Measurements from ENCODE around the gene MTSS2.
A peak's percentile ranks its signal among the peaks of the same experiment; 100 is the strongest.

MTSS2 gene

DNA sequence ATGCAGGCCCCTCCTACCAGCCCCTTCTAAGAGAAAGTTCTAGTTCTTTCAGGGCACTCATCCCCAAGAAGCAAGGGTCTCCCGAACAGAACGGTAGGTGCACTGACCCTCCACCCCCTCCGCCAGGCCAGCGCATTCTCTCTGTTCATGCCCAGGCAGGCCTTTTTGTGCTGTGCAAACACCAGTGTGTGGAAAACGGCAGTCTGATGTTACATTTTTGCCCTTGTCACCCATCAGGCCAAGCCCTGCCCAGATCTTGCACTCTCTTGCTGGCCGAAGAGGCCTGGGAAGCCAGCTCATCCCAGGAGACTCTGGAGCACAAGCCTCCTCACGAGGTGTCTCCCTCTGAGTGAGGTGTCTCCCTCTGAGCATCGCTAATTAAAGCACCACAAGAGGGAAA lies 16.1 kb upstream of the MTSS2 start:
- DNase-seq (ENCODE audit: low spot score in 2 of 2) (no peak), ATAC-seq (replicated peaks; ENCODE audit: extremely low read depth, poor library complexity, severe bottlenecking) (no peak)
- Mint-ChIP-seq H3K36me3 (ENCODE audit: insufficient read depth) (peaks cover 5% of the 10 kb centered on the region), H3K4me1 (peaks cover 15% of the 10 kb centered on the region), H3K9me3 (no peaks in the 10 kb centered on the region), H3K27me3 (no peaks in the 10 kb centered on the region), H3K27ac (ENCODE audit: low read depth) (peak overlapping the region; percentile 75), H3K4me3 (no peak overlapping the region)

- peaks cover 19% of the 10 kb centered on the region for H3K4me1 Mint-ChIP-seq
- DNase-seq (ENCODE audit: low spot score in 2 of 2) = no peak
- no peaks in the 10 kb centered on the region for H3K27me3 Mint-ChIP-seq
- H3K9me3 Mint-ChIP-seq = no peaks in the 10 kb centered on the region
- H3K4me3 Mint-ChIP-seq = no peak overlapping the region
- H3K36me3 Mint-ChIP-seq (ENCODE audit: insufficient read depth) = peaks cover 5% of the 10 kb centered on the region
- peak overlapping the region; percentile 75 for H3K27ac Mint-ChIP-seq (ENCODE audit: low read depth)
- no peak for ATAC-seq (replicated peaks; ENCODE audit: extremely low read depth, poor library complexity, severe bottlenecking)
Measured at GRCh38 chr16:70701596-70701995, 15.7 kb upstream of the MTSS2 start.

DNA sequence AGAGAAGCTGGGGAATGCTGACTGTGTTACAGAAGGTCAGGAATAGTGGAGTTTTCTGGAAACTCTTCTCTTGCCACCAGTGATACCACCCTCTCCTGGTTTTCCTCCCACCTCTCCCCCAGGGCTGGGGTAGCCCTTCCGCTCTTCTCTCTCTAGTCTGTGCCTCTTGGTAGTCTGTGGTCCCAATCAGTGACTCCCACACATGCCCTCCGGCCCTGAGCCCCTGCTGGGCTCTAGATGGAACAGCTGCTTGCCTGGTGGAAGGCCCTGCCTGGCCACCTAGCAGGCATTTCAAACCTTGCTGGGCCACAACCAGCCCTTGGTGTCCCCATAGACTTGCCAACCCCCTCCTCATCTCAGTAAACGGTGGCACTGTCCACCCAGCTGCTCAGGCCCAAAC lies 15.2 kb upstream of the MTSS2 start:
- Mint-ChIP-seq H3K27me3 (no peaks in the 10 kb centered on the region), H3K27ac (ENCODE audit: low read depth) (no peak overlapping the region), H3K4me1 (peaks cover 21% of the 10 kb centered on the region), H3K36me3 (ENCODE audit: insufficient read depth) (peaks cover 3% of the 10 kb centered on the region), H3K4me3 (no peak overlapping the region), H3K9me3 (no peaks in the 10 kb centered on the region)
- ATAC-seq (replicated peaks; ENCODE audit: extremely low read depth, poor library complexity, severe bottlenecking) = no peak
- no peak for DNase-seq (ENCODE audit: low spot score in 2 of 2)

DNA sequence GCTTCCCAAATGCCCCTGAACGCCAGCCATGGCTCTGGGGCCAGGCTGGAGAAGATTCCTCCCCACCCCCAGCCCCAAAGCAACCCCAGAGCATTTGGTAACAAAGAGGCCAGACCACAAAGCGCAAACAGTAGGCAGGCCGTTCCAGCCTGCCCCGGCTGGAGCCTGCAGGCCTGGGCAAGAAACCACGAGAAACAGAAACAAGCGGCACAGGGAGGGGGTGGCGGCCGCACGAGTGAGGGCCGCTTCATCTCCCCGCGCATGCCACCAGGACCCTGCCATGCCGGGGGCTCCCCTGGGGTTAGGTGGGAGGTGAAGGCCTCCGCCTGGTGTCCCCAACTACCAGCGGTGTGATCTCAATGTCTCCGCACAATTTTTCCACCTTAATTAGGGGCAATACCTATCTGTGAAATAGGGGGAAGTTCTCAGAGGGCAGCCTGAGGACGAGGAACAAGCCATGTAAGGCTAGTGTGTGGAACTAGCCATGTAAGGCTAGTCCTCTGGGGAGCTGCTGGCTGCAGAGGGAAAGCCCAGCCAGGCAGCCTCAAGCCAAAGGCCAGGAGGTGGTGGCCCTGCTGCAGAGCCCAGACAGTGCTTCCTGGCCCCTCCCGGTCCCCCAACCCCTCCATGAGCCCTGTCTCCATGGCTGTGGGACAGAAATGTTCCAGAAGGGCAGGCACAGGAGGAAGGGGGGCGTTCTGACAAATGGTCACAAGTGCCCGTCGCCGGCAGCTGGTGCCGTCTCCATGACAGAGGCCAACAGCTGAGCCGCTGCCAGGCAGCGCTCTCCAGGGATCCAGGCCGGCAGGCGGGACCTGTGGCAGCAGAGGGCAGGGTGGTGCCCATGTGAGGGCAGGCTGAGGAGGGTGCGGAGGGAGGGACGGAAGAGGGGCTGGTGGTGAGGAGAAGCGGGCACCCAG lies 14.5 kb upstream of the MTSS2 start:
- Mint-ChIP-seq H3K27me3 (no peaks in the 10 kb centered on the region), H3K4me3 (no peak overlapping the region), H3K9me3 (no peaks in the 10 kb centered on the region), H3K27ac (ENCODE audit: low read depth) (peak overlapping the region; percentile 72), H3K36me3 (ENCODE audit: insufficient read depth) (peaks cover 3% of the 10 kb centered on the region), H3K4me1 (peaks cover 27% of the 10 kb centered on the region)
- DNase-seq (ENCODE audit: low spot score in 2 of 2) (no peak), ATAC-seq (replicated peaks; ENCODE audit: extremely low read depth, poor library complexity, severe bottlenecking) (no peak)

DNA sequence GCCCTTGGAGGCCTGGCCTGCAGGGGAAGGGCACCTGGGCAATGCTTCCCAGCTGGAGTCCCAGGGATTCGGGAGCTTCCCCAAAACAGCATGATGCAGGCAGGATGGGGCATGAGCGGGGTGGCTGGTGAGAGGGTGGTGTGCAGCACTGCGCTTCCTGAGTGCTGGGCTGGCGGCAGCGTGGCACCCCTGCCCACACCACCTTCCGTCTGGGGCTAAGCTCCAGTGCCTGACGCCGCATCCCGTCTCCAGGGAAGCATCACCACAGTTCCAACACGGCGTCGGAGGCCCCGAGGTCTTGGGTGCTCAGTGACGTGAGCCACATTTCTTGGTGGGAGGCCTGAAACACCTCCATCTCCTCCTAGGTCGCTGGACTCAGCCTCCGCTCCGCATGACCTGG lies 13.8 kb upstream of the MTSS2 start:
- ATAC-seq (replicated peaks; ENCODE audit: extremely low read depth, poor library complexity, severe bottlenecking) (no peak), DNase-seq (ENCODE audit: low spot score in 2 of 2) (no peak)
- Mint-ChIP-seq H3K27ac (ENCODE audit: low read depth) (peak overlapping the region; percentile 72), H3K27me3 (no peaks in the 10 kb centered on the region), H3K4me3 (no peak overlapping the region), H3K9me3 (no peaks in the 10 kb centered on the region), H3K4me1 (peaks cover 30% of the 10 kb centered on the region), H3K36me3 (ENCODE audit: insufficient read depth) (peaks cover 6% of the 10 kb centered on the region)

- peaks cover 7% of the 10 kb centered on the region for H3K36me3 Mint-ChIP-seq (ENCODE audit: insufficient read depth)
- H3K4me1 Mint-ChIP-seq = peaks cover 30% of the 10 kb centered on the region
- DNase-seq (ENCODE audit: low spot score in 2 of 2) = no peak
- no peak overlapping the region for H3K4me3 Mint-ChIP-seq
- ATAC-seq (replicated peaks; ENCODE audit: extremely low read depth, poor library complexity, severe bottlenecking) = no peak
- H3K27ac Mint-ChIP-seq (ENCODE audit: low read depth) = no peak overlapping the region
- no peaks in the 10 kb centered on the region for H3K9me3 Mint-ChIP-seq
- no peaks in the 10 kb centered on the region for H3K27me3 Mint-ChIP-seq
Measured at GRCh38 chr16:70698901-70699300, 13.0 kb upstream of the MTSS2 start.

DNA sequence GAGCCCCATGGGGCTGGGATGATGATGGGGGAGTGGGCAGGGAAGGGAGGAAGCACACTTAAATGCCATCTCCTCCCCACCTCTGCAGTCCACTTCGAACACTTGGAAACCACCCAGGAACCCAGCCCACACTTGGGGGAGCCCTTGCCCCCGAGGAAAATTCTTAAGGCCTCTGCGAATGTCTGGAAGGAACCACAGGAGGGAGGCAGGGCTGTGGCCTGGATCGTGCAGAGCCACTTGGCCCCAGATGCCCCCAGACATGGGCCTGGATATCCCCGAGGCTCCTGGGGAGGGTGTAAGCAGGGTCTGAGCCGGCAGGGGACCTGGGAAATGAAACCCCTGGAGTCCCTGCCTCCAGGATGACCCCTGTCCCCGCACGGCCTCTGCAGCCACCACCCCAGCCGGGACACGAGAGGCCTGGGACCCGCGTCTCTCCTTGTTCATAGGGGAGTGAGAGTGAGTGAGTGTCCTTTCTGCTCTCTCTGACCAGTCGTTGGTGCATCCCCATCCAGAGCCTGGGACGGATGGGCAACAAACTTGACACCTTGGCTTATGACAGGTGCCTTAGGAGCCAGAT lies 11.8 kb upstream of the MTSS2 start:
- Mint-ChIP-seq H3K36me3 (ENCODE audit: insufficient read depth) (peaks cover 7% of the 10 kb centered on the region), H3K9me3 (no peaks in the 10 kb centered on the region), H3K27me3 (no peaks in the 10 kb centered on the region), H3K4me1 (peaks cover 30% of the 10 kb centered on the region), H3K4me3 (no peak overlapping the region), H3K27ac (ENCODE audit: low read depth) (no peak overlapping the region)
- no peak for DNase-seq (ENCODE audit: low spot score in 2 of 2)
- no peak for ATAC-seq (replicated peaks; ENCODE audit: extremely low read depth, poor library complexity, severe bottlenecking)

DNA sequence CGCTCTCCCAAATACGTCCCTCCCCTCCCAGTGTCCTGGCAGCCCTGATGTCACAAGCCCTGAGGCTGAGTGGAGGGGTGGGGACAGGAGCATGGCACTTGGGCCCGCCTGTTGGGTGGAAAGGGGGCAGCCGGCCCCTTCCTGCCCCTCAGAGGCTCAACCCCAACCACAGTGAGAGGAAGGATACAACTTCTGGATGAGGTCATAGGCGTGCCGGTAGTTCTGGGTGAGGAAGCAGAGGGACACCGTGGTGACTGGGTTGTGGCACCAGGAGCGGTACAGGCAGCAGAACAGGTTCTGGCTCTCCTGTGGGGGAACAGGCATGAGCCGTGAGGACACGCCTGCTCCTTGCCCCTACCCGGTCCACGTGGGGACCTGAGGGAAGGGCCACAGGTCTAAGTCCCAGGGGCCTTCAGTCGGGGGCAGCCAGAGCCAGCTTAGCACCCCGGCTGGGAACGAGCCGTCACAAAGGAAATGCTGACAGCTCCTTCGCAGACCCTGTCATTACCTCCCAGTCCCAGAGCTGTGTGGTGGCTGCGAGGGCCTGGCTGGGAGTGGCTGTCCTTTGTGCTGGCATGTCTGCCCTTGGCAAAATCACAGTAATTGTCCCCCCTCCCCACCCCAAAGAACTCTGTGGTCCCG lies 11.2 kb upstream of the MTSS2 start:
- Mint-ChIP-seq H3K4me1 (peaks cover 28% of the 10 kb centered on the region), H3K27ac (ENCODE audit: low read depth) (no peak overlapping the region), H3K9me3 (no peaks in the 10 kb centered on the region), H3K4me3 (no peak overlapping the region), H3K36me3 (ENCODE audit: insufficient read depth) (peaks cover 7% of the 10 kb centered on the region), H3K27me3 (no peaks in the 10 kb centered on the region)
- ATAC-seq (replicated peaks; ENCODE audit: extremely low read depth, poor library complexity, severe bottlenecking) (no peak), DNase-seq (ENCODE audit: low spot score in 2 of 2) (no peak)

DNA sequence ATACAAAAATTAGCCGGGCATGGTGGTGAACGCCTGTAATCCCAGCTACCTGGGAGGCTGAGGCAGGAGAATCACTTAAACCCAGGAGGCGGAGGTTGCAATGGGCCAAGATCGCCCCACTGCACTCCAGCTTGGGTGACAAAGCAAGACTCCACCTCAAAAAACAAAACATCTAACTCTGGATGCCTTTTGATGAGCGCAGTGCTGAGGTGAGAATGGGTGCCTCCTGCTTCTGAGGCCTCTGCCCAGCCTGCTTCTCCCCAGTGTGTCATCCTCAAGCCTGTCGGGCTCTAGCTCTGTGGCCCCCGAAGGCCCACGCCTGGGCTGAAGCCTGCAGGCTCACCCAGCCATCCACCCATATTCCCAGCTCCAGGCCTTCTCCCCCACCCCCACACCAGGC lies 10.5 kb upstream of the MTSS2 start:
- H3K36me3 Mint-ChIP-seq (ENCODE audit: insufficient read depth) = peaks cover 7% of the 10 kb centered on the region
- H3K4me1 Mint-ChIP-seq = peaks cover 21% of the 10 kb centered on the region
- H3K9me3 Mint-ChIP-seq = no peaks in the 10 kb centered on the region
- ATAC-seq (replicated peaks; ENCODE audit: extremely low read depth, poor library complexity, severe bottlenecking) (no peak), DNase-seq (ENCODE audit: low spot score in 2 of 2) (no peak)
- H3K4me3 Mint-ChIP-seq = no peak overlapping the region
- H3K27me3 Mint-ChIP-seq = no peaks in the 10 kb centered on the region
- H3K27ac Mint-ChIP-seq (ENCODE audit: low read depth) = no peak overlapping the region

- peak; percentile 51 for ATAC-seq (replicated peaks; ENCODE audit: extremely low read depth, poor library complexity, severe bottlenecking)
- Mint-ChIP-seq H3K4me1 (peaks cover 21% of the 10 kb centered on the region), H3K4me3 (peak overlapping the region; percentile 49), H3K27me3 (no peaks in the 10 kb centered on the region), H3K9me3 (no peaks in the 10 kb centered on the region), H3K36me3 (ENCODE audit: insufficient read depth) (peaks cover 7% of the 10 kb centered on the region), H3K27ac (ENCODE audit: low read depth) (no peak overlapping the region)
- no peak for DNase-seq (ENCODE audit: low spot score in 2 of 2)
Measured at GRCh38 chr16:70695331-70696070, 9.6 kb upstream of the MTSS2 start.

DNA sequence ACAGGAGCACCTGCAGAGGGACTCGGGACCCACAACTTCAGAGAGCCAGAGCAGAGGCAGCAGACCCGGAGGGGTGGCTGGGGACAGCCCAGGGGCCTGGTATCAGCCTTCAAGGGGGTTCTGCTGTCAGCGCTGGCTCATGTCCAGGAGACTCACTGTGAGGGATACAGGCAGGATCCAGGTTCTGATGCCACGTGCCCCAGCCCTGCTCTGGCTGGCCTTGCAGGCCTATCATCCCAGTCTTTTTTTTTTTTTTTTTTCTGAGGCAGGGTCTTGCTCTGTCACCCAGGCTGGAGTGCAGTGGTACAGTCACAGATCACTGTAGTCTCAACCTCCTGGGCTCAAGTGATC lies 9.0 kb upstream of the MTSS2 start:
- H3K27me3 Mint-ChIP-seq = no peaks in the 10 kb centered on the region
- peaks cover 7% of the 10 kb centered on the region for H3K36me3 Mint-ChIP-seq (ENCODE audit: insufficient read depth)
- H3K4me3 Mint-ChIP-seq = no peak overlapping the region
- H3K27ac Mint-ChIP-seq (ENCODE audit: low read depth) = no peak overlapping the region
- no peak for DNase-seq (ENCODE audit: low spot score in 2 of 2)
- H3K4me1 Mint-ChIP-seq = peaks cover 21% of the 10 kb centered on the region
- no peak for ATAC-seq (replicated peaks; ENCODE audit: extremely low read depth, poor library complexity, severe bottlenecking)
- no peaks in the 10 kb centered on the region for H3K9me3 Mint-ChIP-seq

DNA sequence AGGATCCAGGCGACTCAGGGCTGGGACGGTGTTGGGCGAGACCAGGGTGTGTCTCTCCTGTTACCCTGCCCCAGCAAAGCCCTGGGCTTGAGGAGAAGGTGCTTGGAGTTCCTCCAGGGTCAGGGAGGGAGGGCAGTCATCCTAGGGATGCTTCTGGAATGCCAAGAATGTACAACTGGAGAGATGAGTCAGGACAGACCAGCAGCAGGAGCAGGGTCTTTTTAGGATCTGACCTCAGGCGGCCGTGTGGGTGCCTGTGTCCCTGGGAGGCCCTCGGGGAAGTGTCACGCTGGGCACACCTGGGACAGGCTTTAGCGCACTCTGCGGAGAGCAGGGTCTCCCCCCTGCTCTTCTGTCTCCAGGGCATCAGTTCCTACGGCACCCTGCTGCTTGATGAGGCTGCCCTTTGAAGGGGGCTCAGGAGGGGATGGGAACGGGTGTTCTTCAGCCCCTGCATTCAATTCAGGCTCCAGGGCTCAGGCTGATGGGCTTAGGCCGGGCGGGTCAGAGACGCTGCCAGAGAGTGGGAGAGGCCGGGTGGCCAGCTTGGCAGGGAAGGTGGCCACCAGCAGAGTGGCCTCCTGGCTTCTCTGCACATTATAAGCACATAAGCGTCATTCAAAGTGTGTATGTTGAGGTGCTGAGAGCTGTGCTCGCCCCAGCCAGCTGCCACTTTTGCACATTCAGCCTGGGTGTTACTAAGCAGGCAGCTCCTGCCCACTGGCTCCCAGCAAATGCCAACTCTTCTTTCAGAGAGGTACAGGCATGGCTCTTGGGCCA lies 8.4 kb upstream of the MTSS2 start:
- H3K27me3 Mint-ChIP-seq = no peaks in the 10 kb centered on the region
- no peak overlapping the region for H3K4me3 Mint-ChIP-seq
- ATAC-seq (replicated peaks; ENCODE audit: extremely low read depth, poor library complexity, severe bottlenecking) (no peak), DNase-seq (ENCODE audit: low spot score in 2 of 2) (no peak)
- H3K36me3 Mint-ChIP-seq (ENCODE audit: insufficient read depth) = peaks cover 7% of the 10 kb centered on the region
- no peak overlapping the region for H3K27ac Mint-ChIP-seq (ENCODE audit: low read depth)
- no peaks in the 10 kb centered on the region for H3K9me3 Mint-ChIP-seq
- H3K4me1 Mint-ChIP-seq = peaks cover 21% of the 10 kb centered on the region
